IPS DF 4.7 (cell line): ENCODE data around the gene TSC1.

Source experiments
- DNase-seq: peaks from one replicate; pipeline ENCODE4 v3.0.0-alpha.2; 2013; ENCODE audit warnings: low spot score; ENCODE audit errors: extremely low read depth

The TSC1 gene

GRCh38 chr9:132937463-132937901 lies 6.9 kb downstream of the TSC1 start:
- DNase-seq, result no peak

GRCh38 chr9:132935026-132935425 lies 9.4 kb downstream of the TSC1 start:
- DNase-seq, result no peak

DNA sequence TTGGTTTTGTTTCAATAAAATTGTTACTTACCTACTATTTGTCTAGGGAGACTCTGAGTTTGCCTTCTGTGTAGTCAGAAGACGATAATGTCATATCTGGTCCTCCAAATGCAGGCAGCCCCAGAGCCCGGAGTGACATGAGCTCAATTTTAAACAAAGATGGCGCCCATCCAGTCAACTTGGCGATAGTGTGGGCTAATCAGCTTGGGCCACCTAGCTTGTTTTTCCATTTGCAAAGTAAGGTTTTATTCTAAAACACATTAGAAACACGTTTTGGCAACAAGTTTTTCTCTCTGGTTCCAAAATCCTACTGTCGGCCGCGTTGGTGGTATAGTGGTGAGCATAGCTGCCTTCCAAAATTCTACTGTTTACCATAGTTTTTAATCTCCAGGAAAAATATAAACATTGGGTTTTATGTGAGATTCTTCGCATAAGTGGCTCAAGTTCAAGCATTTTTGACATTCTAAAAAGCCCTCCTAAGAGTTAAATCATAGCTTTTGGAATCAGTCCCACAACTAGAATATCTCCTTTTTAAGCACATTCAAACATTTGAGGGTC lies 13.2 kb downstream of the TSC1 start:
- DNase-seq, result no peak

DNA sequence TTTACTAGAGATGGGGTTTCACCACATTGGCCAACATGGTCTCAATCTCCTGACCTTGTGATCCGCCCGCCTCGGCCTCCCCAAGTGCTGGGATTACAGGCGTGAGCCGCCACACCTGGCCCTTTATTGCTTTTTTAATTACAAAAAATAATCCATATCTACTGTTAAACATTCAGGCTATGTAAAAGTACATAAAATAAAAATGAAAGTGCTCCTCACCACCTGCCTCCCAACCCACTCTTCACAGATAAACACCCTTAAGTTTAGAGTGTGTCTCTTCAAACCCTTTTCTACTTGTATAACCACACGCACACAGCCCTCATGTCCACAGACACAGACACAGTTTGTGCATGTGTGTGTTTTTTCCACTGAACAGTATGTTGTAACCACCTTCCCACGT lies 16.7 kb downstream of the TSC1 start:
- no peak for DNase-seq

DNA sequence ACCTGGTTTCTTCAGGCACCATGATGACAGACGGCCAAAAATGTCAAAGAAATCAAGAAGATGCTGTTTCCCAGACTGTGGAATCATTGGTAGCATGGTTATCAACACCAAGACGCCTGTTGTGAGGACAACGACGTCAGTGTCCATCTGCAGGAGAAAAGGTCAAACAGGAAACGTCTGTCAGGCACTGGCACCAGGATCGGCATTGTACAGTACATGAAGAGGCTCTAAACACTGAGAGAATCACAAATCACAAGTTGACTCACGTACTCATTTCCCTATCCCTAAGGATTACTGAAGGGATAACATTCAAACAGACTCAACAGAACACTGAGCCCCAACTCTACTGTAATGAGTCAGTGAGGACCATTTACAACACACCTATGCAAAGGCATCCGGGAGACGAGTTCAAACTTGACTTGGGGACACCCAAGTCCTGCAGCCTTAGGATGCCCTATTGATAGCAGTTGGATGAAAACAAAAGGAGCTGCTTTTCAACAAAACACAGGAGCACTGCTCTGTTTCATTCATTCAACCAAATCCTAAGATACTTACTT lies 21.0 kb downstream of the TSC1 start:
- DNase-seq, result no peak

DNA sequence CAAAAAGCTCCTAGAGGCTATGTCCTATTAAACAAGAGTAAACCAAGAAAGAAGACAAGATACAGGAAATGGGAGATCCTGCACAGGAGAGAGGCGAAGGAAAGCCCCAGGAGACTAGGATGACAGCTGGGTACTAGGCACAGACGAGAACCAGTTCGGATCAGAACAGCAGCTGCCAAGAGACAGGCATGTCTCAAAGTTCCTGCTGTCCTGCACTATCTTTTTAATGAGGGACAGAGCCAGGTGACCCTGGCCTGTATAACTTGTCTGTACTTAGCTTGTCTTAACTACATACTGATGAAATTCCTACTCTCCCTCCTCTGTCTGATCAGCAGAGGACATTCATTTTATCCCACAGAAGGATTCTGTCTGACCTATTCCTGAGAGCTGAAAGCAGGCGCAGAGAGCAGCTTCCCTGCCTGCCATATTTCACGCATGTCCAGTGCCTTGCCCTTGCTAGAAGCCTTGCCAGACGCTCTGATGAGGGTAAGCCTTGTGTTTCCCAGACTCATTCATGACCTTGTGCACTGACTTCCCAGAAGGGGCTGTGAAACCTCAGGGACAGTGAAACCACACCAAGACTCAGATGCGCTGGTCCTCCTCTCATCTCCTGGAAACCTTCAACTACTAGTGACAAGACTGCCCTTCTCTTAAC lies 24.7 kb downstream of the TSC1 start:
- DNase-seq, result no peak

DNA sequence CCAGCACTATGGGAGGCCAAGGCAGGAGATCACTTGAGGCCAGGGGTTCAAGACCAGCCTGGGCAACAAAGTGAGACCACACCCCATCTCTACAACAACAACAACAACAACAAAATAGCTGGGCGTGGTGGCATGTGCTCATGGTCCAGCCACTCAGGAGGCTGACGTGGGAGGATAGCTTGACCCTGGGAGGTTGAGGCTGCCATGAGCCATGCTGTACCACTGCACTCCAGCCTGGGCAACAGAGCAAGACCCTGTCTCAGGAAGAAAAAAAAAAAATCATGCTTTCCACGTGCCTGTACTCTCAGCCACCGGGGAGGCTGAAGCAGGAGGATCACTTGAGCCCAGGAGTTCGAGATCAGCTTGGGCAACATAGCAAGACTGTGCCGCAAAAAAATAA lies 29.5 kb downstream of the TSC1 start:
- DNase-seq, result no peak

DNA sequence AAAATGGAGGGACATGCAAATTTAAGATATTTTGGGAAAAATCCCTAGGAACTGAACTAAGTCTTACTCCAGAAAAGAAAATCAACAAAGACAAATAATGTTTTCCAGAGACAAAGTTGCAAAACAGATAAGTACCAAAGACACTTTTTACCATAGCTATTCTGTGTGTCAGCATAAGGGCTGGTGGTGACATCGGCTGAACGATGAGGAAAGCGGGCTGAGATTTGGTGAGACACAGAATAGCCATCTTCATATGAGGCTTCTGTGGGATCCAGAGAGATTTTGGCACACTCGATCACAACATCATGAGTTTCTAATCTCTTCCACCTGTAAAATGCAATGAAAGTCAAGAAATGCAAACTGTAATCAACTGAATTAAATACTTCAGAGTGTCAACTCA lies 32.3 kb downstream of the TSC1 start:
- no peak for DNase-seq

GRCh38 chr9:132910376-132910775 lies 34.0 kb downstream of the TSC1 start:
- no peak for DNase-seq

GRCh38 chr9:132909311-132909710 lies 35.1 kb downstream of the TSC1 start:
- no peak for DNase-seq

DNA sequence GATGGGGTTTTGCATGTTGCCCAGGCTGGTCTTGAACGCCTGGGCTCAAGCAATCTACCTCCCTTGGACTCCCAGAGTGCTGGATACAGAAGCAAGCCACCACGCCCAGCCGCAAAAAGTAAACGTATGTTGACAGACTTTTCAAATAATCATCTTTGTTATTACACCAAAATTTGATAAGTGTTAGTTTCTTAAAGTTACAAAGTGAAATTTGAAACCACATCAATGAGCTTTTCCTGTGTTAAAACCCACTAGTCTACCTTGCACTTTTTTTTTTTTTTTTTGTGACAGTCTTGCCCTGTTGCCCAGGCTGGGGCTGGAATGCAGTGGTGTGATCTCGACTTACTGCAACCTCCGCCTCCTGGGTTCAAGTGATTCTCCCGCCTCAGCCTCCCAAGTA lies 35.8 kb downstream of the TSC1 start:
- no peak for DNase-seq

DNA sequence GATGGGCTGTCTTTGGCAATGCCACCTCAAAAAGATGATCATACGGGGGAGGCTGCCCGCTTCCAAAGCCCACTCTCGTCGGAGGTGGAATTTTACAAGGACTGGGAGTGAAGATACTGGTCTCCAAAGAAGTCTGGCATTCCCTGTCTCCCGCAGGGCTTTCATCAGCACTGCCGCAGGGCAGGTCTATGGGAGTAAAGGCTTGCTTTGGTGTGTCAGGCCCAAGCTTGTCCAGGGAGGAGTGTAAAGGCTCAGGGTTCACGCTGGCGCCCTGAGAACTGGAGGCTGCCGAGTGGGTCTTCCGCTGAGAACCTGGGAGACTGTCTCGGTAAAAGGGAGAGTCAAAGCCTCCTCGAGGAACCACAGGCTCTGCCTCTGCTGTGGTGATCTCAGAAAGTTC lies 38.7 kb downstream of the TSC1 start:
- DNase-seq, result no peak

- no peak for DNase-seq
These were observed 40.6 kb downstream of the TSC1 start for GRCh38 chr9:132903574-132904492.

DNA sequence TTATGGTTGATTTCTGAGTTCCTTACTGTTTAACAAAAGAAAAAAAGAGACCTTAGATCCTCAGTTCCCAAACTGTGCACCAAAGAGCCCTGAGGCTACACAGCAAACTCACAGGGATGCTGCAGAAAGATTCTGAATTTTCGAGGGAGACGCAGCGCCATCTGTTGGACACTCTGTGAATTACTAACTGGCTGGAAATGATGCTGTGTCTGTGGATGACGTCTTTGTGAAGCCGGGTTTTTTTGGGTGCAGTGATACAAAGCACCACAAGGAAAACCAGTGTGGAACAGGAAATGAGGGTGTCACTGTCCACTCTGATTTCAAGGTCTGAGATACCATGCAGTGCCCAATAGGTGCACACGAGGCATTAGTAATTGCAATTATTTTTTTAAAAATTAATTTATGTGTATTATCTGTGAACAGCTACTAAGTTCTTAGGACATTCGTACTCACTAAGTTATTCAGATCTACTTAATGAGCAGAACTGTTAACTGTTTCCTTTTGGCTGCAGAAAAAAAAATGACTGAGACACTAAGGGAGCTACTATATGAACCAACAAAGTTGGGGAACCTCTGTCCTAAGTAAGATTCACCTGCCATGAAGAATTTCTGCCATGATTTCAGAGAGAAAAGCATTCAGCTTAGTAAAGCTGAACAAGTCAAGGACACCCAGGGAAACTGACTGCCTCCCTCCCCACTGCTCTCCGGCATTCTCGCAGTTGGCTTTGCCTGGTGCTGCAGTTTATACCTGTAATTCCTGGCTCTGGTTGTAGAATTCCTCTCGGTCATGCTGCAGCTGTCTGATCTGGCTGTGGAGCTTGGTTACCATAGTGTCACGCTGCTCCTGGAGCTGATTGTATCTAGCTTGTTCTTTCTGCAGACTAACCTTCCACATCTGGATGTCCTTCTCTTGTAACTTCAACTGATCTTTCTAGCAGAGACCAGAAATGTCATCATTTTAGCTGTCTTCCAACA lies 42.3 kb downstream of the TSC1 start:
- peak; percentile 66 for DNase-seq

DNA sequence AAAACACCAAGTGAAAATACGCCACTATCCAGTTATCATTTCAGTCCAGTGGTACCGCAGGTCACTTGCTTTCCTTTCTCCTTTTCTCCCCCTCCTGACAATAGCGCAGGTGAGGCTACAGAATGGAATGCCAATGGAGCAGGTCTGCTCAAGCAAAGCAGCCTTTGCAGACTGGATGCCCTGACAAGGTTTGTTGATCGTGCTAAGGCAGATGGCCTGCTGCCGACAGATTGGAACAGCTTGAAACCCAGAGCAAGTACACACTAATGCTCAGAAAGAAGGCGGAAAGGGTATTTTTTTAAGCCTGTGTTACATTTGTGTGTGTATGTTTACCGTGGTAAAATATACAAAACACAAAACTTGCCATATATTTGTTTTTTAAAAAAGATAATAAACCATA lies 46.4 kb downstream of the TSC1 start:
- no peak for DNase-seq

GRCh38 chr9:132896906-132897305 lies 47.5 kb downstream of the TSC1 start:
- DNase-seq, result no peak

- DNase-seq, result no peak
These were observed 48.2 kb downstream of the TSC1 start for GRCh38 chr9:132896264-132896663.

DNA sequence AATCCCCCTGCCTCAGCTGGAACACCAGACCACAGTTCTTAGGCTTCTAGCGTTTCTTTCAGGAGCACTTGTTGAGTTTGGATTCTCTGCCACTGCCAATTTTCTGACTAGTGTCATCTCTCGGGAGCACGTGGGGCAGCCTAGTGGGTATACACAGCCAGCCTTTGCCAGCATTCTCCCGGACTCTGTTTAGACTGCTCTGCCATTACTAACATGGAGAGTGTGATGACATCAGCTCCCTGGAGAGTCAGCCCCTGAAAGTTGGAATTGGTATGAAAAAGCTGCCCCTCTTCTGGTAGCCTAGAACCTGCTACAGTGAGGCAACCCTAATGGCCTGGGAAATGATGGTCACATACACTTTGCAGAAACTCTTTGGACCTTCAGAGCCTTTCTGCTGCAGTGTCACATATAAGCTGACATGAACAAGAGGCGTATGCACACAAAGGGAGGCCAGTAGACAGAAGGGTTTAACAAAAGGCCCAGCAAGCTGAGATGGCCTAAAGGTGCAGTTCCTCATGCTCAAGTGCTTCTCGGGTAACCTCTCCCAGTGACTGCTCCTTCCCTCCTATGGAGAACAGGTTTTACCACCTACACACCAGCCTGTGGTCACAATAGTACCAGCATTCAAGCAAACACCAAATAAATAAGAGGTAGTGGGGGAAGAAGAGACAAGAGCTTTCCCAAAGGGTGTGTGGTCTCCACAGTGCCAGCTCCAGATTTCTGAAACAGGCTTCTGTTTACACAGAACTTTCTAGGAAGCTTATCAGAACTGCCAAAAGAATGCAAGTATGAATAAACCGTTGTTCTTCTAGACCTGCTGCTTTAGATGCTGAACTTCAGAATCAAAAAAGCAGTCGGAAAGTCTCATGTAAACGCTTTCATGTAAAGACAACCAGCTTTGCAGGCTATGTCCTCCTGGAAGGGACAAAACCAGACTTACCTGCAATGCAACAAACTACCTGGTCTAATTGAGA lies 49.3 kb downstream of the TSC1 start:
- DNase-seq, result no peak

DNA sequence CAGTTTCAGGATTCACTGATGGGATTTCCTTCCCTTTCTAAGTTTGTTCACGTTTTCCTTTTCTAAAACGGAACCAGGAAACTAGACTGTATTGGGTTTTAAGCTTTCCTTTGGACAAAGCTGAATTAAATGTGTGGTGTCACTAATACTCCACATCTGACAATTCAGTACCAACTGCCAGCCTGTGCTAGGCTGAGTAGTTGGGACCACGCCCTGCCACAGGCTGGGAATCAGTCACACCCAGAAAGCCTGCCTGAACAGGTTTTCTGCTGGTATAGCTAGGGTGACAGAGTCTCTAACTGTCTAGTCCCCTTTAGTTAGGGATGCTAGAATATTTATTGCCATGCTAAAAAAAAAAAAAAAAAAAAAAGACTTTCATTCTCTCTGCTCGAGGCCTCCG lies 50.1 kb downstream of the TSC1 start:
- no peak for DNase-seq

GRCh38 chr9:132892400-132892799 lies 52.0 kb downstream of the TSC1 start:
- DNase-seq, result no peak
